ENCODE measurements around the gene SOWAHA.
"Not testable (repeated sequence)": the region's sequence is repeated elsewhere in the genome, so short reads cannot be mapped to it uniquely, and the experiment has no call there.

SOWAHA gene

GRCh38 chr5:132853323-132853722, 40.2 kb downstream of the SOWAHA start:
- DNase-seq (ENCODE audit: low read depth) = no peak

- no peak for DNase-seq (ENCODE audit: low read depth)
Measured at GRCh38 chr5:132853790-132854189, 40.7 kb downstream of the SOWAHA start.

GRCh38 chr5:132854301-132854700, 41.2 kb downstream of the SOWAHA start:
- no peak for DNase-seq (ENCODE audit: low read depth)

- not testable (repeated sequence) for DNase-seq (ENCODE audit: low read depth)
Measured at GRCh38 chr5:132854992-132855391, 41.9 kb downstream of the SOWAHA start.

GRCh38 chr5:132856011-132856410, 42.9 kb downstream of the SOWAHA start:
- no peak for DNase-seq (ENCODE audit: low read depth)

- no peak for DNase-seq (ENCODE audit: low read depth)
Measured at GRCh38 chr5:132859889-132860437, 46.9 kb downstream of the SOWAHA start.

- DNase-seq (ENCODE audit: low read depth) = no peak
Measured at GRCh38 chr5:132860742-132861141, 47.6 kb downstream of the SOWAHA start.

- DNase-seq (ENCODE audit: low read depth) = no peak
Measured at GRCh38 chr5:132865668-132866341, 52.7 kb downstream of the SOWAHA start.
